HepG2 (cell line): ENCODE results near the gene C11orf68. TPM values are rescaled to one million over a fixed set of nuclear protein-coding genes. Genes with fewer than 3 reads are reported as not detected.
A peak's percentile ranks its signal among the peaks of the same experiment; 100 is the strongest.

Source experiments
- ELF3 ChIP-seq: IDR thresholded peaks from 2 replicates; pipeline ENCODE4 v1.6.1; 2016; ENCODE audit warnings: missing genetic modification reagents, missing compliant biosample characterization
- ESRRA ChIP-seq: sonication (generic); formaldehyde crosslinking; IDR thresholded peaks from 2 replicates; pipeline ENCODE4 v1.5.1; 2020; ENCODE audit warnings: mild to moderate bottlenecking, low read depth, missing genetic modification reagents
- ISX ChIP-seq: sonication (generic); formaldehyde crosslinking; conservative IDR thresholded peaks from 2 replicates; pipeline ENCODE4 v1.5.0; 2020; ENCODE audit warnings: missing genetic modification reagents
- MAZ ChIP-seq, 2 experiments: sonication (generic) in 1 of 2; formaldehyde crosslinking in 1 of 2; IDR thresholded peaks; 2 replicates each; pipeline versions ENCODE4 v1.5.0 to v1.6.1; 2012 to 2020; ENCODE audit warnings: low read depth in 2 of 2, mild to moderate bottlenecking in 2 of 2, borderline replicate concordance in 1 of 2, improper control_type of control experiment in 1 of 2, low read length in 1 of 2, missing genetic modification reagents in 1 of 2, moderate library complexity in 1 of 2
- RNF2 ChIP-seq: fragments of 450-650 bp; conservative IDR thresholded peaks from 2 replicates; pipeline ENCODE4 v1.6.1; 2016; ENCODE audit warnings: low read depth
- ZNF343 ChIP-seq: sonication (generic); formaldehyde crosslinking; IDR thresholded peaks from 2 replicates; pipeline ENCODE4 v1.4.0; 2020; ENCODE audit warnings: mild to moderate bottlenecking, missing genetic modification reagents
- ZNF569 ChIP-seq: sonication (generic); formaldehyde crosslinking; IDR thresholded peaks from 2 replicates; pipeline ENCODE4 v1.5.0; 2020; ENCODE audit warnings: mild to moderate bottlenecking, missing genetic modification reagents, moderate library complexity, borderline replicate concordance
- ZNF687 ChIP-seq: sonication (generic); formaldehyde crosslinking; IDR thresholded peaks from 2 replicates; pipeline ENCODE4 v1.5.1; 2020; ENCODE audit warnings: mild to moderate bottlenecking, missing genetic modification reagents, moderate library complexity
- ZNF788 ChIP-seq: sonication (generic); formaldehyde crosslinking; IDR thresholded peaks from 2 replicates; pipeline ENCODE4 v1.5.0; 2020; ENCODE audit warnings: mild to moderate bottlenecking, missing genetic modification reagents, borderline replicate concordance
- ZNF790 ChIP-seq: sonication (generic); formaldehyde crosslinking; IDR thresholded peaks from 2 replicates; pipeline ENCODE4 v1.8.0; 2022; ENCODE audit warnings: missing genetic modification reagents, mild to moderate bottlenecking, borderline replicate concordance
- ZSCAN12 ChIP-seq: sonication (generic); formaldehyde crosslinking; IDR thresholded peaks from 2 replicates; pipeline ENCODE4 v1.9.0; 2021; ENCODE audit warnings: mild to moderate bottlenecking, missing genetic modification reagents
- polyA plus RNA-seq, 8 experiments: library from polyadenylated mRNA; depleted of rRNA in 3 of 8; stranded (reverse) in 7 of 8; unstranded in 1 of 8; fragments of >200 nt; fragmentation: Illumina TruSeq in 4 of 8; extraction: Trizol in 4 of 8; gene quantifications; 2 replicates each; pipeline versions ENCODE4 v1.2.1 to v1.2.3, GENCODE V29; 2011 to 2016; ENCODE audit warnings: low read depth in 4 of 8, missing spikeins in 1 of 8, mixed read lengths in 1 of 8; ENCODE audit not compliant: insufficient read depth in 1 of 8
- total RNA-seq, 5 experiments: library from RNA; depleted of rRNA; stranded (reverse); fragments of >200 nt; fragmentation: Illumina TruSeq; extraction: Trizol; gene quantifications; 2 replicates each; pipeline ENCODE4 v1.2.3, GENCODE V29; 2016; ENCODE audit warnings: low read depth in 1 of 5
- TF ChIP-seq, protein P1 (sequence below), 2 experiments: fragments of 450-650 bp in 1 of 2; sonication (generic) in 1 of 2; formaldehyde crosslinking; IDR thresholded peaks; 2 replicates each; pipeline versions ENCODE4 v1.5.0 to v1.8.0; 2020 to 2022; ENCODE audit warnings: mild to moderate bottlenecking in 1 of 2, missing genetic modification reagents in 1 of 2
- TF ChIP-seq, protein P2 (sequence below): sonication (generic); formaldehyde crosslinking; IDR thresholded peaks from 2 replicates; pipeline ENCODE4 v1.5.1; 2020; ENCODE audit warnings: mild to moderate bottlenecking, missing genetic modification reagents, borderline replicate concordance

C11orf68 gene
- total and polyA plus RNA-seq, 2 of the 13 experiments (the other 11 are each of a cell fraction or from before 2014, with no cell fraction given): 8.4 to 28.3 TPM

DNA sequence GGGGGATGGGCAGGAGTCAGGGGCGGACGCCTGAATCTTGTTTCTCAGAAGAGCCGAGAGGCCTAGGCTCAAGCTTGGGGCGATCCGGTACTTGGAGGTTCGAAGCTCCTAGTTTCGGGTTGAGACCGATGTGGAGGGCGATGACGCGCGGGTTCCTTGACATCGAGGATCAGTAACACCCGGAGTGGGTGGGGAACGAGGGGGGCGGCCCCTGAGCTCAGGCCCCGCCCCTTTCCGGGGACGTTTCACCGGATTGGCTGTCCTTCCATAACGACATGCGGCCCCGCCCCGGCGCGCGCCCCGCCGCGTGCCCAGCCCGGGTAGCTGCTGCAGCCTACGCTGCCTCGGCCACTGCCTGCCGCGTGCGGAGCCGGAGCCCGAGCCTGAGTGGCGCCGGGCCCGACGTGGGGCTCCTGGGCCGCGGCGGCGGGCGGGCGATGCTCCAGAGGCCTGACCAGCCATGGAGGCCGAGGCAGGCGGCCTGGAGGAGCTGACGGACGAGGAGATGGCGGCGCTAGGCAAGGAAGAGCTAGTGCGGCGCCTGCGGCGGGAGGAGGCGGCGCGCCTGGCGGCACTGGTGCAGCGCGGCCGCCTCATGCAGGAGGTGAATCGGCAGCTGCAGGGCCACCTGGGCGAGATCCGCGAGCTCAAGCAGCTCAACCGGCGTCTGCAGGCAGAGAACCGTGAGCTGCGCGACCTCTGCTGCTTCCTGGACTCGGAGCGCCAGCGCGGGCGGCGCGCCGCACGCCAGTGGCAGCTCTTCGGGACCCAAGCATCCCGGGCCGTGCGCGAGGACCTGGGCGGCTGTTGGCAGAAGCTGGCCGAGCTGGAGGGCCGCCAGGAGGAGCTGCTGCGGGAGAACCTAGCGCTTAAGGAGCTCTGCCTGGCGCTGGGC lies 28.3 kb downstream of the C11orf68 start, which contains the start of gene CCDC85B (continued):
- TF ChIP-seq, protein P1, sequence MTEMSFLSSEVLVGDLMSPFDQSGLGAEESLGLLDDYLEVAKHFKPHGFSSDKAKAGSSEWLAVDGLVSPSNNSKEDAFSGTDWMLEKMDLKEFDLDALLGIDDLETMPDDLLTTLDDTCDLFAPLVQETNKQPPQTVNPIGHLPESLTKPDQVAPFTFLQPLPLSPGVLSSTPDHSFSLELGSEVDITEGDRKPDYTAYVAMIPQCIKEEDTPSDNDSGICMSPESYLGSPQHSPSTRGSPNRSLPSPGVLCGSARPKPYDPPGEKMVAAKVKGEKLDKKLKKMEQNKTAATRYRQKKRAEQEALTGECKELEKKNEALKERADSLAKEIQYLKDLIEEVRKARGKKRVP (CRISPR knock-in tag; IDR thresholded peaks at IDR 0.05): peak in 1 of 2 experiments; percentile 60; a peak in 1 of 4 replicates
- no peak for TF ChIP-seq ZNF569 (CRISPR knock-in tag)
- peak; percentile 96 for TF ChIP-seq RNF2
- peak; percentile 26; the same call in 1 of the 2 replicates for TF ChIP-seq ZNF788 (CRISPR knock-in tag)
- 0 out of 2 replicates have a peak, but pooled peaks have one; percentile 45 for TF ChIP-seq ISX (CRISPR knock-in tag)
- TF ChIP-seq ZNF343 (CRISPR knock-in tag): peak; percentile 50; the same call in 1 of the 2 replicates
- peak; percentile 40 for TF ChIP-seq MAZ (IDR thresholded peaks at IDR 0.05; ENCODE audit: borderline replicate concordance, low read depth, low read length)
- TF ChIP-seq MAZ (CRISPR knock-in tag; IDR thresholded peaks at IDR 0.05; ENCODE audit: low read depth): peak; percentile 96
- peak; percentile 97; the same call in 1 of the 2 replicates for TF ChIP-seq ZNF790 (CRISPR knock-in tag)
- TF ChIP-seq ZSCAN12 (CRISPR knock-in tag): peak; percentile 92
- peak; percentile 49; the same call in 1 of the 2 replicates for TF ChIP-seq ESRRA
- peak; percentile 91 for TF ChIP-seq ZNF687 (CRISPR knock-in tag)
- TF ChIP-seq, protein P2, sequence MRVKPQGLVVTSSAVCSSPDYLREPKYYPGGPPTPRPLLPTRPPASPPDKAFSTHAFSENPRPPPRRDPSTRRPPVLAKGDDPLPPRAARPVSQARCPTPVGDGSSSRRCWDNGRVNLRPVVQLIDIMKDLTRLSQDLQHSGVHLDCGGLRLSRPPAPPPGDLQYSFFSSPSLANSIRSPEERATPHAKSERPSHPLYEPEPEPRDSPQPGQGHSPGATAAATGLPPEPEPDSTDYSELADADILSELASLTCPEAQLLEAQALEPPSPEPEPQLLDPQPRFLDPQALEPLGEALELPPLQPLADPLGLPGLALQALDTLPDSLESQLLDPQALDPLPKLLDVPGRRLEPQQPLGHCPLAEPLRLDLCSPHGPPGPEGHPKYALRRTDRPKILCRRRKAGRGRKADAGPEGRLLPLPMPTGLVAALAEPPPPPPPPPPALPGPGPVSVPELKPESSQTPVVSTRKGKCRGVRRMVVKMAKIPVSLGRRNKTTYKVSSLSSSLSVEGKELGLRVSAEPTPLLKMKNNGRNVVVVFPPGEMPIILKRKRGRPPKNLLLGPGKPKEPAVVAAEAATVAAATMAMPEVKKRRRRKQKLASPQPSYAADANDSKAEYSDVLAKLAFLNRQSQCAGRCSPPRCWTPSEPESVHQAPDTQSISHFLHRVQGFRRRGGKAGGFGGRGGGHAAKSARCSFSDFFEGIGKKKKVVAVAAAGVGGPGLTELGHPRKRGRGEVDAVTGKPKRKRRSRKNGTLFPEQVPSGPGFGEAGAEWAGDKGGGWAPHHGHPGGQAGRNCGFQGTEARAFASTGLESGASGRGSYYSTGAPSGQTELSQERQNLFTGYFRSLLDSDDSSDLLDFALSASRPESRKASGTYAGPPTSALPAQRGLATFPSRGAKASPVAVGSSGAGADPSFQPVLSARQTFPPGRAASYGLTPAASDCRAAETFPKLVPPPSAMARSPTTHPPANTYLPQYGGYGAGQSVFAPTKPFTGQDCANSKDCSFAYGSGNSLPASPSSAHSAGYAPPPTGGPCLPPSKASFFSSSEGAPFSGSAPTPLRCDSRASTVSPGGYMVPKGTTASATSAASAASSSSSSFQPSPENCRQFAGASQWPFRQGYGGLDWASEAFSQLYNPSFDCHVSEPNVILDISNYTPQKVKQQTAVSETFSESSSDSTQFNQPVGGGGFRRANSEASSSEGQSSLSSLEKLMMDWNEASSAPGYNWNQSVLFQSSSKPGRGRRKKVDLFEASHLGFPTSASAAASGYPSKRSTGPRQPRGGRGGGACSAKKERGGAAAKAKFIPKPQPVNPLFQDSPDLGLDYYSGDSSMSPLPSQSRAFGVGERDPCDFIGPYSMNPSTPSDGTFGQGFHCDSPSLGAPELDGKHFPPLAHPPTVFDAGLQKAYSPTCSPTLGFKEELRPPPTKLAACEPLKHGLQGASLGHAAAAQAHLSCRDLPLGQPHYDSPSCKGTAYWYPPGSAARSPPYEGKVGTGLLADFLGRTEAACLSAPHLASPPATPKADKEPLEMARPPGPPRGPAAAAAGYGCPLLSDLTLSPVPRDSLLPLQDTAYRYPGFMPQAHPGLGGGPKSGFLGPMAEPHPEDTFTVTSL (CRISPR knock-in tag): no peak
- TF ChIP-seq ELF3 (CRISPR knock-in tag): 0 out of 2 replicates have a peak, but pooled peaks have one; percentile 55
